Measurements from ENCODE around the gene KRTAP2-4. TPM values are rescaled to one million over a fixed set of nuclear protein-coding genes. Genes with fewer than 3 reads are reported as not detected.

Gene KRTAP2-4
- total and polyA plus RNA-seq, 2 of the 4 experiments (the other 2 are of a cell fraction), result not detected

DNA sequence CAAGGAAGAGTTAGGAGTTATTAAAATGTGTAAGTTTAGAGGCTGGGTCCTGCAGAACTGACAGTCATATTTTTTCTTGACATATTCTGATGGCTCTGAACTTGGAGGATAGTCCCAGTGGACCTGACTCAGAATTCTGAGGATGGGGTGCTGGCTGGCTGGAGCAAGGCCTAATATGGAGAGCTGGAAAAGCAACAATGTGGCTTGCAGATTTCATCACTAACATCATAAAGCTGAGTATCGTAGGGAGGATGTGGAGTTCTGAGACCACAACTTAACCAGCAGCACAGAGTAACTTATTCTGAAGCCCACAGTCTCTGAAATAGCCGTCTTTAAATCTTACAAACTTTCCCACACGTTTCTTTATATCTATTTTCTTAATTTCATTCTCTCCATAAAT, 41.0 kb downstream of the KRTAP2-4 start:
- in situ Hi-C loops (cut with MboI; ENCODE audit: low sequenced_read_pairs) (no loop called here), intact Hi-C loops (cut with micrococcal nuclease) (no loop called here), dilution Hi-C loops (cut with HindIII; ENCODE audit: low sequenced_read_pairs, unreplicated experiment) (no loop called here)
- Histone ChIP-seq H3K4me3 (ENCODE audit: insufficient read depth, low read depth, low read length) (no peak overlapping the region), H3K9me3 (ENCODE audit: control insufficient read depth, insufficient read depth, low read length) (no peaks in the 10 kb centered on the region; the same call in 1 of the 2 replicates), H2AK5ac (ENCODE audit: low read depth, low read length) (no peak overlapping the region), H3K27ac (ENCODE audit: insufficient read depth, low read length) (no peak overlapping the region), H3K14ac (replicated peaks; ENCODE audit: low read depth, low read length) (no peak overlapping the region; the same call in 1 of the 2 replicates), H3K9ac (ENCODE audit: low read depth, low read length) (no peak overlapping the region), H2BK120ac (ENCODE audit: low read depth, low read length) (0 out of 2 replicates have a peak overlapping the region, but pooled peaks have one; percentile 3), H2BK5ac (ENCODE audit: low read depth, low read length, poor library complexity, severe bottlenecking) (peak overlapping the region; percentile 14), H4K91ac (ENCODE audit: insufficient read depth, low read depth, low read length) (no peak overlapping the region), H3K9me1 (ENCODE audit: insufficient read depth, low read length) (peaks cover 7% of the 10 kb centered on the region), H2AK9ac (replicated peaks; ENCODE audit: low read depth, low read length, poor library complexity) (no peak overlapping the region), H2AFZ (replicated peaks; ENCODE audit: low read length, poor library complexity) (no peak overlapping the region), H2BK15ac (ENCODE audit: low read depth, low read length) (no peak overlapping the region; the same call in 2 of the 3 replicates), H3K79me1 (ENCODE audit: low read depth in 1 of 2, low read length in 2 of 2) (no peaks in the 10 kb centered on the region), H4K8ac (ENCODE audit: low read depth in 2 of 2, low read length in 2 of 2) (peak overlapping the region; percentile 10 to 24; a peak in 1 of 4 replicates), H3K36me3 (ENCODE audit: control insufficient read depth, insufficient read depth, low read length) (no peaks in the 10 kb centered on the region), H3K56ac (ENCODE audit: extremely low read depth, insufficient read depth, low read length) (no peak overlapping the region), H3K4me1 (ENCODE audit: control insufficient read depth, insufficient read depth, low read length) (peaks cover 9% of the 10 kb centered on the region), H3K18ac (ENCODE audit: low read depth, low read length) (no peak overlapping the region; the same call in 1 of the 2 replicates), H4K5ac (ENCODE audit: low read depth, low read length) (no peak overlapping the region; the same call in 1 of the 2 replicates), H3K4me2 (ENCODE audit: low read depth, low read length) (no peak overlapping the region), H3K23ac (ENCODE audit: low read depth, low read length) (no peak overlapping the region), H4K20me1 (ENCODE audit: insufficient read depth, low read length) (no peaks in the 10 kb centered on the region), H2BK20ac (ENCODE audit: low read depth, low read length) (peak overlapping the region; percentile 13; the same call in 1 of the 2 replicates), H3K27me3 (ENCODE audit: control insufficient read depth, insufficient read depth, low read length) (no peaks in the 10 kb centered on the region), H3K4ac (ENCODE audit: low read depth, low read length) (0 out of 2 replicates have a peak overlapping the region, but pooled peaks have one; percentile 3)
- no TSS peak for BruUV-seq (replicated peaks)
- DNase-seq (peak; percentile 14), ATAC-seq (ENCODE audit: low read depth) (no peak)
- POLR2A ChIA-PET (ENCODE audit: unreplicated experiment), result no interaction called here
- TF ChIP-seq MAZ (IDR thresholded peaks at IDR 0.05; ENCODE audit: borderline replicate concordance, low read depth, low read length) (no peak), RCOR1 (IDR thresholded peaks at IDR 0.05; ENCODE audit: insufficient replicate concordance, low read length) (no peak), MXI1 (IDR thresholded peaks at IDR 0.05; ENCODE audit: borderline replicate concordance, low read depth, low read length) (no peak), MAFK (IDR thresholded peaks at IDR 0.05; ENCODE audit: low read depth, low read length) (no peak), CHD1 (IDR thresholded peaks at IDR 0.05; ENCODE audit: low read depth, low read length) (no peak)
- TF ChIP-seq, protein P1, sequence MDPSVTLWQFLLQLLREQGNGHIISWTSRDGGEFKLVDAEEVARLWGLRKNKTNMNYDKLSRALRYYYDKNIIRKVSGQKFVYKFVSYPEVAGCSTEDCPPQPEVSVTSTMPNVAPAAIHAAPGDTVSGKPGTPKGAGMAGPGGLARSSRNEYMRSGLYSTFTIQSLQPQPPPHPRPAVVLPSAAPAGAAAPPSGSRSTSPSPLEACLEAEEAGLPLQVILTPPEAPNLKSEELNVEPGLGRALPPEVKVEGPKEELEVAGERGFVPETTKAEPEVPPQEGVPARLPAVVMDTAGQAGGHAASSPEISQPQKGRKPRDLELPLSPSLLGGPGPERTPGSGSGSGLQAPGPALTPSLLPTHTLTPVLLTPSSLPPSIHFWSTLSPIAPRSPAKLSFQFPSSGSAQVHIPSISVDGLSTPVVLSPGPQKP (IDR thresholded peaks at IDR 0.05; ENCODE audit: borderline replicate concordance, low read depth, low read length), result no peak
- TF ChIP-seq, protein P2, sequence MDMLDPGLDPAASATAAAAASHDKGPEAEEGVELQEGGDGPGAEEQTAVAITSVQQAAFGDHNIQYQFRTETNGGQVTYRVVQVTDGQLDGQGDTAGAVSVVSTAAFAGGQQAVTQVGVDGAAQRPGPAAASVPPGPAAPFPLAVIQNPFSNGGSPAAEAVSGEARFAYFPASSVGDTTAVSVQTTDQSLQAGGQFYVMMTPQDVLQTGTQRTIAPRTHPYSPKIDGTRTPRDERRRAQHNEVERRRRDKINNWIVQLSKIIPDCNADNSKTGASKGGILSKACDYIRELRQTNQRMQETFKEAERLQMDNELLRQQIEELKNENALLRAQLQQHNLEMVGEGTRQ (IDR thresholded peaks at IDR 0.05; ENCODE audit: low read depth, low read length), result no peak
- TF ChIP-seq, protein P3, sequence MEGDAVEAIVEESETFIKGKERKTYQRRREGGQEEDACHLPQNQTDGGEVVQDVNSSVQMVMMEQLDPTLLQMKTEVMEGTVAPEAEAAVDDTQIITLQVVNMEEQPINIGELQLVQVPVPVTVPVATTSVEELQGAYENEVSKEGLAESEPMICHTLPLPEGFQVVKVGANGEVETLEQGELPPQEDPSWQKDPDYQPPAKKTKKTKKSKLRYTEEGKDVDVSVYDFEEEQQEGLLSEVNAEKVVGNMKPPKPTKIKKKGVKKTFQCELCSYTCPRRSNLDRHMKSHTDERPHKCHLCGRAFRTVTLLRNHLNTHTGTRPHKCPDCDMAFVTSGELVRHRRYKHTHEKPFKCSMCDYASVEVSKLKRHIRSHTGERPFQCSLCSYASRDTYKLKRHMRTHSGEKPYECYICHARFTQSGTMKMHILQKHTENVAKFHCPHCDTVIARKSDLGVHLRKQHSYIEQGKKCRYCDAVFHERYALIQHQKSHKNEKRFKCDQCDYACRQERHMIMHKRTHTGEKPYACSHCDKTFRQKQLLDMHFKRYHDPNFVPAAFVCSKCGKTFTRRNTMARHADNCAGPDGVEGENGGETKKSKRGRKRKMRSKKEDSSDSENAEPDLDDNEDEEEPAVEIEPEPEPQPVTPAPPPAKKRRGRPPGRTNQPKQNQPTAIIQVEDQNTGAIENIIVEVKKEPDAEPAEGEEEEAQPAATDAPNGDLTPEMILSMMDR (conservative IDR thresholded peaks at IDR 0.05; ENCODE audit: low read depth, low read length), result no peak
- CTCF ChIA-PET, result interaction anchor here (1.3 kb wide), 1 partner anchor 44 kb away, joined by 3 read pairs; no protein-coding TSS in a partner anchor
- WGBS, 2 experiments (ENCODE audit: extremely low coverage in 2 of 2, insufficient read length in 1 of 2), result 100% methylated on average over 2 of the region's 3 CpGs; no CpG with 5 or more reads in 1 of the 2 experiments

Measured in IMR-90 (cell line).